MM.1S (cell line): ENCODE measurements around the gene ROPN1L.

Source experiments
- DNase-seq: peaks from one replicate; pipeline ENCODE4 v3.0.0-alpha.2; 2015
- H2AFZ ChIP-seq: fragments of 300-600 bp; sonication (generic); 2 replicates; pipeline ENCODE4 v1.6.0; 2016; ENCODE audit warnings: antibody characterized with exemption, low read length
- H3F3A ChIP-seq: fragments of 300-600 bp; sonication (generic); 2 replicates; pipeline ENCODE4 v1.6.1; 2016; ENCODE audit warnings: mild to moderate bottlenecking, antibody characterized with exemption, low read length, moderate library complexity, mixed read lengths; ENCODE audit not compliant: insufficient read depth
- H3K27ac ChIP-seq: fragments of 300-600 bp; sonication (generic); 2 replicates; pipeline ENCODE4 v1.5.1; 2016; ENCODE audit warnings: mild to moderate bottlenecking, low read length
- H3K27me3 ChIP-seq: fragments of 300-600 bp; sonication (generic); replicated peaks from 2 replicates; pipeline ENCODE4 v1.6.0; 2016; ENCODE audit warnings: low read length; ENCODE audit not compliant: insufficient read depth
- H3K36me3 ChIP-seq: fragments of 300-600 bp; sonication (generic); replicated peaks from 2 replicates; pipeline ENCODE4 v1.6.1; 2016; ENCODE audit warnings: mild to moderate bottlenecking, low read length, mixed read lengths; ENCODE audit not compliant: insufficient read depth
- H3K4me1 ChIP-seq: fragments of 300-600 bp; sonication (generic); 2 replicates; pipeline ENCODE4 v1.6.1; 2016; ENCODE audit warnings: low read length, mixed read lengths
- H3K4me2 ChIP-seq: fragments of 300-600 bp; sonication (generic); 2 replicates; pipeline ENCODE4 v1.6.0; 2016; ENCODE audit warnings: low read depth, low read length
- H3K4me3 ChIP-seq: fragments of 300-600 bp; sonication (generic); 2 replicates; pipeline ENCODE4 v1.5.1; 2016; ENCODE audit warnings: low read length, mixed read lengths
- H3K79me2 ChIP-seq: fragments of 300-600 bp; sonication (generic); 2 replicates; pipeline ENCODE4 v1.6.1; 2016; ENCODE audit warnings: mixed run types, low read length, mixed read lengths
- H3K9ac ChIP-seq: fragments of 300-600 bp; sonication (generic); 2 replicates; pipeline ENCODE4 v1.6.1; 2016; ENCODE audit warnings: low read length, mixed read lengths
- H3K9me2 ChIP-seq: fragments of 300-600 bp; sonication (generic); replicated peaks from 2 replicates; pipeline ENCODE4 v1.6.1; 2016; ENCODE audit warnings: mild to moderate bottlenecking, low read length, mixed read lengths; ENCODE audit not compliant: insufficient read depth
- H3K9me3 ChIP-seq: fragments of 300-600 bp; sonication (generic); replicated peaks from 2 replicates; pipeline ENCODE4 v1.6.1; 2016; ENCODE audit warnings: mild to moderate bottlenecking, low read length, mixed read lengths; ENCODE audit not compliant: insufficient read depth
- H4K20me1 ChIP-seq: fragments of 300-600 bp; sonication (generic); 2 replicates; pipeline ENCODE4 v1.6.1; 2016; ENCODE audit warnings: mild to moderate bottlenecking, low read length, moderate library complexity, mixed read lengths; ENCODE audit not compliant: insufficient read depth
- EZH2 ChIP-seq: fragments of 300-600 bp; sonication (generic); optimal IDR thresholded peaks from 2 replicates; pipeline ENCODE3; 2017; ENCODE audit warnings: low read depth, mild to moderate bottlenecking, antibody characterized with exemption, low read length, mixed read lengths
- EZH2phosphoT487 ChIP-seq: fragments of 300-600 bp; sonication (generic); IDR thresholded peaks from 2 replicates; pipeline ENCODE4 v1.6.1; 2018; ENCODE audit warnings: antibody characterized with exemption, low read length
- TF ChIP-seq, protein P1 (sequence below): fragments of 300-600 bp; sonication (generic); IDR thresholded peaks from 2 replicates; pipeline ENCODE4 v1.5.1; 2016; ENCODE audit warnings: antibody characterized with exemption, low read length, mixed read lengths

ROPN1L gene

GRCh38 chr5:10400831-10401230 lies 40.8 kb upstream of the ROPN1L start:
- Histone ChIP-seq H3K27ac (no peak overlapping the region), H3K79me2 (peaks cover 38% of the 10 kb centered on the region), H3K4me1 (no peaks in the 10 kb centered on the region), H3K9ac (no peak overlapping the region), H3K27me3 (no peaks in the 10 kb centered on the region), H3K36me3 (peaks cover 24% of the 10 kb centered on the region), H3K9me3 (no peaks in the 10 kb centered on the region), H3K4me3 (no peak overlapping the region), H3F3A (0 out of 2 replicates have a peak, but pooled peaks cover 6% of the 10 kb centered on the region), H3K9me2 (no peaks in the 10 kb centered on the region), H3K4me2 (no peak overlapping the region), H2AFZ (no peak overlapping the region), H4K20me1 (no peaks in the 10 kb centered on the region)
- TF ChIP-seq, protein P1, sequence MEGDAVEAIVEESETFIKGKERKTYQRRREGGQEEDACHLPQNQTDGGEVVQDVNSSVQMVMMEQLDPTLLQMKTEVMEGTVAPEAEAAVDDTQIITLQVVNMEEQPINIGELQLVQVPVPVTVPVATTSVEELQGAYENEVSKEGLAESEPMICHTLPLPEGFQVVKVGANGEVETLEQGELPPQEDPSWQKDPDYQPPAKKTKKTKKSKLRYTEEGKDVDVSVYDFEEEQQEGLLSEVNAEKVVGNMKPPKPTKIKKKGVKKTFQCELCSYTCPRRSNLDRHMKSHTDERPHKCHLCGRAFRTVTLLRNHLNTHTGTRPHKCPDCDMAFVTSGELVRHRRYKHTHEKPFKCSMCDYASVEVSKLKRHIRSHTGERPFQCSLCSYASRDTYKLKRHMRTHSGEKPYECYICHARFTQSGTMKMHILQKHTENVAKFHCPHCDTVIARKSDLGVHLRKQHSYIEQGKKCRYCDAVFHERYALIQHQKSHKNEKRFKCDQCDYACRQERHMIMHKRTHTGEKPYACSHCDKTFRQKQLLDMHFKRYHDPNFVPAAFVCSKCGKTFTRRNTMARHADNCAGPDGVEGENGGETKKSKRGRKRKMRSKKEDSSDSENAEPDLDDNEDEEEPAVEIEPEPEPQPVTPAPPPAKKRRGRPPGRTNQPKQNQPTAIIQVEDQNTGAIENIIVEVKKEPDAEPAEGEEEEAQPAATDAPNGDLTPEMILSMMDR, result no peak
- TF ChIP-seq EZH2, result no peak
- TF ChIP-seq EZH2phosphoT487, result no peak
- DNase-seq, result no peak

DNA sequence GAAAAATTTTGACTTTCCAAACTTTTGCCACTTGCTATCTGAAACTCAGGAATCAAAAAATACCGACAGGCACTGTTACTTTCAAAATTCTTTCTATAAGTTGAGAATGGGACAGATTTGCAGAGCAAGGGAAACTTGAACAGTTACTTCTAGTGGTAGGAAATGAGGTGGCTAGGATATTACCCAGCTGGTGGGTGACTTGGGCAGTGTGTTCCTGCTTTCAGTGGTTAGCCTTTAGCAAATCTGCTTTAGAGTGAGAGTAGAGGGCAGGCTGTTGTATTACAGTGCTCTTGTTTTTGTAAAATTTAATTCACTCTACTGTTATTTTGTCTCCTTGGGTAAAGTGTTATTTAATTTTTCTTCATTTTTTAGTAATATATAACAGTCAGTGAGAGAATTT lies 40.2 kb upstream of the ROPN1L start:
- no peaks in the 10 kb centered on the region for H3K27me3 ChIP-seq
- no peak overlapping the region for H2AFZ ChIP-seq
- H3K9ac ChIP-seq, result no peak overlapping the region
- no peaks in the 10 kb centered on the region for H4K20me1 ChIP-seq
- no peaks in the 10 kb centered on the region for H3K9me2 ChIP-seq
- peaks cover 24% of the 10 kb centered on the region for H3K36me3 ChIP-seq
- peaks cover 33% of the 10 kb centered on the region for H3K79me2 ChIP-seq
- no peaks in the 10 kb centered on the region for H3K4me1 ChIP-seq
- no peaks in the 10 kb centered on the region for H3K9me3 ChIP-seq
- DNase-seq, result peak; percentile 39
- TF ChIP-seq EZH2, result no peak
- TF ChIP-seq, protein P1, result no peak
- 0 out of 2 replicates have a peak, but pooled peaks cover 6% of the 10 kb centered on the region for H3F3A ChIP-seq
- H3K4me2 ChIP-seq, result no peak overlapping the region
- H3K27ac ChIP-seq, result no peak overlapping the region
- H3K4me3 ChIP-seq, result no peak overlapping the region

- H3K4me2 ChIP-seq, result no peak overlapping the region
Observed at GRCh38 chr5:10403829-10404228, 37.9 kb upstream of the ROPN1L start.

More at GRCh38 chr5:10403829-10404228, 37.9 kb upstream of the ROPN1L start:
- Histone ChIP-seq H3K4me3 (no peak overlapping the region), H4K20me1 (no peaks in the 10 kb centered on the region), H3K79me2 (peaks cover 23% of the 10 kb centered on the region; the same call in 1 of the 2 replicates), H3K9me3 (no peaks in the 10 kb centered on the region), H3F3A (0 out of 2 replicates have a peak, but pooled peaks cover 6% of the 10 kb centered on the region), H3K27ac (no peak overlapping the region), H2AFZ (no peak overlapping the region), H3K4me1 (no peaks in the 10 kb centered on the region), H3K27me3 (no peaks in the 10 kb centered on the region), H3K9me2 (no peaks in the 10 kb centered on the region), H3K36me3 (peaks cover 26% of the 10 kb centered on the region), H3K9ac (no peak overlapping the region)
- no peak for TF ChIP-seq EZH2
- TF ChIP-seq EZH2phosphoT487, result no peak
- TF ChIP-seq, protein P1, result no peak
- DNase-seq, result no peak
